PC-3 (cell line): ENCODE results near the gene FAM98B. TPM values are rescaled to one million over a fixed set of nuclear protein-coding genes. Genes with fewer than 3 reads are reported as not detected.

Source experiments
- ATAC-seq: fragments of 200-7000 bp; cut with Tn5 transposase; 2 replicates; pipeline ENCODE4 v1.9.1; 2020; ENCODE audit warnings: mild to moderate bottlenecking, moderate library complexity
- BruUV-seq: library from RNA; stranded (reverse); fragments of 400-500 nt; replicated peaks from 2 replicates; lab custom pipeline; 2021; lab: Mats Ljungman, UMichigan
- CTCF ChIA-PET: fragments of 300-600 bp; sonication (Branson Sonifier 250); formaldehyde crosslinking; loops from one replicate; lab custom pipeline; 2022; ENCODE audit warnings: antibody characterized with exemption; lab: Charles Lee
- POLR2A ChIA-PET: fragments of 300-600 bp; sonication (Branson Sonifier 250); formaldehyde crosslinking; loops from one replicate; lab custom pipeline; 2022; ENCODE audit warnings: antibody characterized with exemption; ENCODE audit not compliant: unreplicated experiment; lab: Charles Lee
- DNase-seq: peaks from one replicate; pipeline ENCODE4 v3.0.0-alpha.2; 2015
- H2AFZ ChIP-seq: fragments of 300-600 bp; sonication (generic); 2 replicates; pipeline ENCODE4 v1.6.0; 2016; ENCODE audit warnings: antibody characterized with exemption, low read length
- H3F3A ChIP-seq: fragments of 300-600 bp; sonication (generic); one replicate; pipeline ENCODE4 v1.6.0; 2017; ENCODE audit warnings: antibody characterized with exemption, low read length, control low read depth, mild to moderate bottlenecking; ENCODE audit not compliant: unreplicated experiment
- H3K27ac ChIP-seq: fragments of 300-600 bp; sonication (generic); 2 replicates; pipeline ENCODE4 v1.5.1; 2016; ENCODE audit warnings: mild to moderate bottlenecking, low read length
- H3K27me3 ChIP-seq: fragments of 300-600 bp; sonication (generic); 2 replicates; pipeline ENCODE4 v1.6.1; 2016; ENCODE audit warnings: low read length, mixed read lengths
- H3K36me3 ChIP-seq: fragments of 300-600 bp; sonication (generic); 2 replicates; pipeline ENCODE4 v1.6.1; 2016; ENCODE audit warnings: low read depth, mixed run types, low read length, mixed read lengths
- H3K4me1 ChIP-seq: fragments of 300-600 bp; sonication (generic); 2 replicates; pipeline ENCODE4 v1.5.1; 2016; ENCODE audit warnings: low read length; ENCODE audit not compliant: insufficient read depth
- H3K4me2 ChIP-seq: fragments of 300-600 bp; sonication (generic); 2 replicates; pipeline ENCODE4 v1.6.0; 2016; ENCODE audit warnings: low read length
- H3K4me3 ChIP-seq: fragments of 300-600 bp; sonication (generic); 2 replicates; pipeline ENCODE4 v1.5.1; 2016; ENCODE audit warnings: mild to moderate bottlenecking, low read length, mixed read lengths
- H3K79me2 ChIP-seq: fragments of 300-600 bp; sonication (generic); 2 replicates; pipeline ENCODE4 v1.6.1; 2017; ENCODE audit warnings: low read length, mixed read lengths
- H3K9ac ChIP-seq: fragments of 300-600 bp; sonication (generic); 2 replicates; pipeline ENCODE4 v1.6.0; 2016; ENCODE audit warnings: mild to moderate bottlenecking, low read length
- H3K9me2 ChIP-seq: fragments of 300-600 bp; sonication (generic); replicated peaks from 2 replicates; pipeline ENCODE4 v1.6.1; 2016; ENCODE audit warnings: mixed run types, low read length, mixed read lengths
- H3K9me3 ChIP-seq: fragments of 300-600 bp; sonication (generic); 2 replicates; pipeline ENCODE4 v1.6.1; 2016; ENCODE audit warnings: low read length, mixed read lengths
- H4K20me1 ChIP-seq: fragments of 300-600 bp; sonication (generic); 2 replicates; pipeline ENCODE4 v1.6.1; 2016; ENCODE audit warnings: low read length, mixed read lengths
- CTCF ChIP-seq: fragments of 300-600 bp; sonication (generic); conservative IDR thresholded peaks from 2 replicates; pipeline ENCODE4 v1.5.1; 2017; ENCODE audit warnings: antibody characterized with exemption, low read depth, mild to moderate bottlenecking, low read length
- EZH2 ChIP-seq: fragments of 300-600 bp; sonication (generic); IDR thresholded peaks from one replicate; pipeline ENCODE4 v1.6.1; 2017; ENCODE audit warnings: antibody characterized with exemption, mild to moderate bottlenecking, low read length; ENCODE audit not compliant: unreplicated experiment
- EZH2phosphoT487 ChIP-seq: fragments of 300-600 bp; sonication (generic); IDR thresholded peaks from 2 replicates; pipeline ENCODE4 v1.6.1; 2018; ENCODE audit warnings: mild to moderate bottlenecking, antibody characterized with exemption, low read length, borderline replicate concordance
- intact Hi-C: fragments of 100-400 bp; cut with micrococcal nuclease; formaldehyde crosslinking; loops from 2 replicates; pipeline ENCODE4 v1.9.0; 2023
- total RNA-seq: library from RNA; depleted of rRNA; stranded (reverse); fragments of >200 nt; gene quantifications from 2 replicates; pipeline ENCODE4 v1.2.3, GENCODE V29; 2014

Gene FAM98B
- total RNA-seq, 1 experiment from 2014 or later, result 7.8 TPM

- no peak for ATAC-seq
- H3F3A ChIP-seq, result no peaks in the 10 kb centered on the region
- DNase-seq, result no peak
- no peaks in the 10 kb centered on the region for H3K4me1 ChIP-seq
- no peak overlapping the region for H3K4me2 ChIP-seq
- POLR2A ChIA-PET, result interaction anchor here (0.6 kb wide), 1 partner anchor 108 kb away, joined by 6 read pairs; no protein-coding TSS in a partner anchor
- intact Hi-C loops, result loop anchor here (10.0 kb wide), 1 partner anchor 166 kb away; no protein-coding TSS in a partner anchor
- H4K20me1 ChIP-seq, result no peaks in the 10 kb centered on the region
- no peaks in the 10 kb centered on the region for H3K9me3 ChIP-seq
- no peaks in the 10 kb centered on the region for H3K27me3 ChIP-seq
- no peaks in the 10 kb centered on the region for H3K9me2 ChIP-seq
- H3K27ac ChIP-seq, result no peak overlapping the region
- no peak overlapping the region for H2AFZ ChIP-seq
- BruUV-seq, result no TSS peak
- no peak overlapping the region for H3K4me3 ChIP-seq
- H3K9ac ChIP-seq, result no peak overlapping the region
- H3K36me3 ChIP-seq, result peaks cover 51% of the 10 kb centered on the region
- H3K79me2 ChIP-seq, result no peaks in the 10 kb centered on the region
- TF ChIP-seq EZH2phosphoT487 (no peak), EZH2 (no peak), CTCF (no peak)
- CTCF ChIA-PET, result interaction anchor here (1.0 kb wide), 1 partner anchor 221 kb away, joined by 4 read pairs; no protein-coding TSS in a partner anchor
Measured at GRCh38 chr15:38479266-38479665, 25.3 kb downstream of the FAM98B start.

- H3K79me2 ChIP-seq, result no peaks in the 10 kb centered on the region
- CTCF ChIA-PET, result interaction anchor here (1.0 kb wide), 1 partner anchor 220 kb away, joined by 4 read pairs; no protein-coding TSS in a partner anchor
- H3K4me2 ChIP-seq, result no peak overlapping the region
- intact Hi-C loops, result loop anchor here (10.0 kb wide), 1 partner anchor 165 kb away; no protein-coding TSS in a partner anchor
- no peak overlapping the region for H3K9ac ChIP-seq
- no peaks in the 10 kb centered on the region for H4K20me1 ChIP-seq
- no peak for ATAC-seq
- H3K4me3 ChIP-seq, result no peak overlapping the region
- H3K9me2 ChIP-seq, result no peaks in the 10 kb centered on the region
- no peaks in the 10 kb centered on the region for H3K27me3 ChIP-seq
- H3K36me3 ChIP-seq, result peaks cover 46% of the 10 kb centered on the region; the same call in 1 of the 2 replicates
- no TSS peak for BruUV-seq
- no peaks in the 10 kb centered on the region for H3F3A ChIP-seq
- no peaks in the 10 kb centered on the region for H3K9me3 ChIP-seq
- no peak overlapping the region for H3K27ac ChIP-seq
- no peak for DNase-seq
- H2AFZ ChIP-seq, result no peak overlapping the region
- H3K4me1 ChIP-seq, result no peaks in the 10 kb centered on the region
- POLR2A ChIA-PET, result interaction anchor here (0.6 kb wide), 1 partner anchor 108 kb away, joined by 6 read pairs; no protein-coding TSS in a partner anchor
- TF ChIP-seq CTCF (no peak), EZH2phosphoT487 (no peak), EZH2 (no peak)
Measured at GRCh38 chr15:38479756-38480155, 25.8 kb downstream of the FAM98B start.

GRCh38 chr15:38481113-38481512 lies 27.2 kb downstream of the FAM98B start:
- Histone ChIP-seq H3K9me3 (no peaks in the 10 kb centered on the region), H3K4me1 (no peaks in the 10 kb centered on the region), H4K20me1 (no peaks in the 10 kb centered on the region), H3K9ac (no peak overlapping the region), H3F3A (no peaks in the 10 kb centered on the region), H3K36me3 (peaks cover 42% of the 10 kb centered on the region; the same call in 1 of the 2 replicates), H3K9me2 (no peaks in the 10 kb centered on the region), H3K79me2 (no peaks in the 10 kb centered on the region), H3K4me3 (no peak overlapping the region), H3K27ac (no peak overlapping the region), H3K4me2 (no peak overlapping the region), H3K27me3 (no peaks in the 10 kb centered on the region), H2AFZ (no peak overlapping the region)
- CTCF ChIA-PET, result no interaction called here
- BruUV-seq, result no TSS peak
- POLR2A ChIA-PET, result no interaction called here
- DNase-seq (no peak), ATAC-seq (no peak)
- intact Hi-C loops, result no loop called here
- no peak for TF ChIP-seq EZH2phosphoT487
- TF ChIP-seq EZH2, result no peak
- TF ChIP-seq CTCF, result no peak
